OCI-LY7 (cell line): ENCODE results near the gene CATSPERE. TPM values are rescaled to one million over a fixed set of nuclear protein-coding genes. Genes with fewer than 3 reads are reported as not detected.

Experiments used
- BruUV-seq: library from RNA; stranded (reverse); fragments of 400-500 nt; replicated peaks from 2 replicates; lab custom pipeline; 2021; lab: Mats Ljungman, UMichigan
- CTCF ChIA-PET: fragments of 300-600 bp; sonication (Branson Sonifier 250); formaldehyde crosslinking; loops from one replicate; lab custom pipeline; 2022; ENCODE audit warnings: antibody characterized with exemption; ENCODE audit not compliant: unreplicated experiment; lab: Charles Lee
- POLR2A ChIA-PET: fragments of 300-600 bp; sonication (Branson Sonifier 250); formaldehyde crosslinking; loops from one replicate; lab custom pipeline; 2022; ENCODE audit warnings: antibody characterized with exemption; lab: Charles Lee
- DNase-seq: peaks from one replicate; pipeline ENCODE4 v3.0.0-alpha.2; 2015; ENCODE audit warnings: low spot score
- H2AFZ ChIP-seq: fragments of 200-600 bp; sonication (generic), shearing (Covaris generic); 2 replicates; pipeline ENCODE4 v1.6.1; 2014; ENCODE audit warnings: mild to moderate bottlenecking, antibody characterized with exemption, low read length, moderate library complexity
- H3K27ac ChIP-seq: fragments of 200-600 bp; sonication (generic); 2 replicates; pipeline ENCODE4 v1.5.1; 2014; ENCODE audit warnings: mixed run types, low read depth, mild to moderate bottlenecking, moderate library complexity, low read length, inconsistent platforms; ENCODE audit not compliant: poor library complexity, severe bottlenecking
- H3K36me3 ChIP-seq: fragments of 200-600 bp; sonication (generic); 2 replicates; pipeline ENCODE4 v1.6.1; 2014; ENCODE audit warnings: mild to moderate bottlenecking, antibody characterized with exemption, low read length, moderate library complexity, mixed read lengths; ENCODE audit not compliant: insufficient read depth
- H3K4me1 ChIP-seq: fragments of 200-600 bp; sonication (generic); 2 replicates; pipeline ENCODE4 v1.5.1; 2014; ENCODE audit warnings: mild to moderate bottlenecking, low read length; ENCODE audit not compliant: insufficient read depth, poor library complexity, severe bottlenecking
- H3K4me2 ChIP-seq: fragments of 200-600 bp; sonication (generic); 2 replicates; pipeline ENCODE4 v1.6.1; 2014; ENCODE audit warnings: mild to moderate bottlenecking, low read length
- H3K4me3 ChIP-seq: fragments of 200-600 bp; sonication (generic); 2 replicates; pipeline ENCODE4 v1.5.1; 2014; ENCODE audit warnings: mild to moderate bottlenecking, low read depth, low read length; ENCODE audit not compliant: poor library complexity, severe bottlenecking
- H3K79me2 ChIP-seq: fragments of 200-600 bp; sonication (generic); 2 replicates; pipeline ENCODE4 v1.6.1; 2016; ENCODE audit warnings: low read depth, mild to moderate bottlenecking, low read length, moderate library complexity, mixed read lengths; ENCODE audit not compliant: insufficient read depth
- H3K9me2 ChIP-seq: fragments of 200-600 bp; sonication (generic); 2 replicates; pipeline ENCODE4 v1.6.1; 2016; ENCODE audit warnings: mild to moderate bottlenecking, low read length, mixed read lengths; ENCODE audit not compliant: insufficient read depth
- H3K9me3 ChIP-seq: fragments of 200-600 bp; sonication (generic); 2 replicates; pipeline ENCODE4 v1.6.1; 2014; ENCODE audit warnings: mild to moderate bottlenecking, mixed run types, low read length, mixed read lengths
- H4K20me1 ChIP-seq: fragments of 200-600 bp; sonication (generic); 2 replicates; pipeline ENCODE4 v1.6.1; 2014; ENCODE audit warnings: mild to moderate bottlenecking, antibody characterized with exemption, low read length, moderate library complexity, mixed read lengths; ENCODE audit not compliant: insufficient read depth
- EZH2phosphoT487 ChIP-seq: fragments of 200-600 bp; sonication (generic); IDR thresholded peaks from 2 replicates; pipeline ENCODE4 v1.6.1; 2018; ENCODE audit warnings: low read depth, borderline replicate concordance, mild to moderate bottlenecking, mixed run types, antibody characterized with exemption, low read length, moderate library complexity, mixed read lengths
- intact Hi-C: fragments of 100-400 bp; cut with micrococcal nuclease; formaldehyde crosslinking; loops from one replicate; pipeline ENCODE4 v1.10.0; 2022; ENCODE audit not compliant: unreplicated experiment
- total RNA-seq, 2 experiments: library from RNA; depleted of rRNA in 1 of 2; stranded (reverse); fragments of >200 nt in 1 of 2; shearing (Covaris generic) in 1 of 2; gene quantifications; 2 replicates each; pipeline ENCODE4 v1.2.3, GENCODE V29; 2014 to 2022
- TF ChIP-seq, protein P1 (sequence below): fragments of 200-600 bp; sonication (generic); conservative IDR thresholded peaks from 2 replicates; pipeline ENCODE4 v1.5.1; 2014; ENCODE audit warnings: mild to moderate bottlenecking, antibody characterized with exemption, low read length, moderate library complexity, mixed read lengths

Gene CATSPERE
- total RNA-seq, 2 experiments from 2014 or later = 0.41 to 1.1 TPM

DNA sequence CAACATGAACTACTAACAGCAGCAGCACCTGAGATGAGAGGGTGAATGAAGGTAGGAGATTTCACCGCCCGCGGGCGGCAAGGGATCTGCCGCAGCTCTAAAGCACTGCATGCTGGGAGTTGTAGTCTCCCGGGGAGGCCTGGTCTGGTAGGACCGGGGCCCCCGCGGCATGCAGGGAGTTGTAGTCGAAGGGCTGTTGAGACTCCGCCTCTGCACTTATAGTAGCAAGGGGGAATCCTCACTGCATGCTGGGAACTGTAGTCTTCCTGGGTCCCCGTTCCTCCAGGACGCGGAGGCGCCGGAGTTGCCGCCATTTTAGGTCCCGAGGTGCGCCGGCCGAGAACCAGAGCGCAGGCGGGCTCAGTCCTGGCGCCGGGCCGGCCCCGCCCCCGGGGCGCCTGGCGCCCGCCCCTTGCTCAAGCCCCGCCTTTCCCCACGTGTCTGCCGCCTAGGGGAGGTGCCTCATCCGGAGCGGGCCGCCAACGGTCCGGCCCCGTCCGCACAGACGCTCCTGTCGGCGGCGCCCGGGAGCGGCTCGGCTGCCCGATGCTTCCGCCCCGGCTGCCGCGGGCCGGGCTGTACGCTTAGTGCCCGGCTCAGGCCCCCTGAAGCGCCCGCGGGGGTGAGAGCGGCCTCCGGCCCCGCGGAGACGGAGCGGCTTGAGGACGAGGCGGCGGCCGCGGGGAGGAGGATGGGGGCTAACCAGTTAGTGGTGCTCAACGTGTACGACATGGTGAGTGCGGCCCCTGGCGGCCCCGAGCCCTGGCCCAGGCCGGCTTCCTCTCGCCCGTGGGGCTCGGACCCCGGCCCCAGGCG lies 191.8 kb downstream of the CATSPERE start, which contains the start of gene DESI2:
DESI2 (plus strand) TSS at position 504 of the 816 bp plus-strand sequence; CDS start at position 692, 188 bp downstream.
- ChIA-PET CTCF (interaction anchor here (0.8 kb wide), 1 partner anchor 9 kb away, joined by 3 read pairs; no protein-coding TSS in a partner anchor), POLR2A (interaction anchor here (0.7 to 1.4 kb wide), 10 partner anchors 11 to 503 kb away, joined by 3 to 16 read pairs (median 3); partner anchors contain the start of gene COX20)
- peak within 1 kb of the TSS; percentile 81 for H3K27ac ChIP-seq
- H3K9me2 ChIP-seq = no peaks in the 10 kb centered on the region
- intact Hi-C loops = loop anchor here (1.0 to 5.0 kb wide), 7 partner anchors 10 to 606 kb away; no protein-coding TSS in a partner anchor
- peak within 1 kb of the TSS; percentile 96 for H3K4me2 ChIP-seq
- peaks cover 26% of the 10 kb centered on the region for H3K4me1 ChIP-seq
- peaks cover 7% of the 10 kb centered on the region; the same call in 1 of the 2 replicates for H3K9me3 ChIP-seq
- peak; percentile 100 for DNase-seq
- peaks cover 45% of the 10 kb centered on the region for H3K79me2 ChIP-seq
- peaks cover 24% of the 10 kb centered on the region for H3K36me3 ChIP-seq
- H2AFZ ChIP-seq = peak within 1 kb of the TSS; percentile 98
- no TSS peak for BruUV-seq
- peak within 1 kb of the TSS; percentile 82 for H3K4me3 ChIP-seq
- H4K20me1 ChIP-seq = peaks cover 20% of the 10 kb centered on the region; the same call in 1 of the 2 replicates
- TF ChIP-seq EZH2phosphoT487 = no peak
- TF ChIP-seq, protein P1, sequence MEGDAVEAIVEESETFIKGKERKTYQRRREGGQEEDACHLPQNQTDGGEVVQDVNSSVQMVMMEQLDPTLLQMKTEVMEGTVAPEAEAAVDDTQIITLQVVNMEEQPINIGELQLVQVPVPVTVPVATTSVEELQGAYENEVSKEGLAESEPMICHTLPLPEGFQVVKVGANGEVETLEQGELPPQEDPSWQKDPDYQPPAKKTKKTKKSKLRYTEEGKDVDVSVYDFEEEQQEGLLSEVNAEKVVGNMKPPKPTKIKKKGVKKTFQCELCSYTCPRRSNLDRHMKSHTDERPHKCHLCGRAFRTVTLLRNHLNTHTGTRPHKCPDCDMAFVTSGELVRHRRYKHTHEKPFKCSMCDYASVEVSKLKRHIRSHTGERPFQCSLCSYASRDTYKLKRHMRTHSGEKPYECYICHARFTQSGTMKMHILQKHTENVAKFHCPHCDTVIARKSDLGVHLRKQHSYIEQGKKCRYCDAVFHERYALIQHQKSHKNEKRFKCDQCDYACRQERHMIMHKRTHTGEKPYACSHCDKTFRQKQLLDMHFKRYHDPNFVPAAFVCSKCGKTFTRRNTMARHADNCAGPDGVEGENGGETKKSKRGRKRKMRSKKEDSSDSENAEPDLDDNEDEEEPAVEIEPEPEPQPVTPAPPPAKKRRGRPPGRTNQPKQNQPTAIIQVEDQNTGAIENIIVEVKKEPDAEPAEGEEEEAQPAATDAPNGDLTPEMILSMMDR = peak; percentile 71

DNA sequence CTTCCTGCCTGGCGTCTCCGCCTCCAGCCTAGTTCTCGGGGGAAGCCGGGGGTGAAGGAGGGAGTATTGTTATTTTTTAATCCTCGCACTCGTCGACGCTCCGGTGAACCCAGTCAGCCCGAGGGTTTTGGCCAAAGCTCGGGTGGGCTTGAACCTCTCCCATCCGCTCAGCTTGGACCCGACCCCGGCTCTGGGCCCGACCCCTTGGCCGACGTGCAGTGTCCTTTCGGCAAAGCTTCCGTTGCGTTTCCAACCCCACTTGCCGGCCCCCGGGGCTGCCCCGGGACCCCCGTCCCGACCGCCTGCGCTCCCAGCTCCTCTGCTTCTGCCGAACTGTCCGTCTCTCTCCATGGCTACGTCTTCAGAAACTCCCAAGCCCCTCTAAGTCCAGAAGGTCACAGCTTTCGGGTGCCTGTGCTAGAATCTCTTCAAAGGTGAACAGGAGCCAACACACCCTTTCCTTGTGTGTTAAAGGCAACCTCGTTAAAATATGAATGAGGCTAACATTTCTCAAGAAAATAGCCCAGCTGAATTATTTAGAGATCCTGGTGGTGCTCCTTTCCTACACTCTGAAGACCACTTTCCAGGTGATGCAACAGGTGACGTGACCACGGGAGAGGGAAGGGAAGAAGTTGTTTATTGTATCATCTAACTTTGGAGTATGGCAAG lies 192.5 kb downstream of the CATSPERE start:
- CTCF ChIA-PET = no interaction called here
- BruUV-seq = no TSS peak

More for the DNA sequence above, 192.5 kb downstream of the CATSPERE start:
- Histone ChIP-seq H3K27ac (peak overlapping the region; percentile 81), H3K79me2 (peaks cover 53% of the 10 kb centered on the region), H3K4me3 (peak overlapping the region; percentile 82), H3K36me3 (peaks cover 31% of the 10 kb centered on the region), H2AFZ (peak overlapping the region; percentile 40; the same call in 1 of the 2 replicates), H3K4me1 (peaks cover 33% of the 10 kb centered on the region), H4K20me1 (peaks cover 20% of the 10 kb centered on the region; the same call in 1 of the 2 replicates), H3K9me2 (no peaks in the 10 kb centered on the region), H3K4me2 (peak overlapping the region; percentile 96), H3K9me3 (peaks cover 7% of the 10 kb centered on the region; the same call in 1 of the 2 replicates)
- peak; percentile 28 for DNase-seq
- intact Hi-C loops = loop anchor here (1.0 to 5.0 kb wide), 5 partner anchors 10 to 606 kb away; no protein-coding TSS in a partner anchor
- TF ChIP-seq EZH2phosphoT487 = no peak
- TF ChIP-seq, protein P1 = 0 out of 2 replicates have a peak, but pooled peaks have one; percentile 0
- POLR2A ChIA-PET = interaction anchor here (0.8 to 1.0 kb wide), 2 partner anchors 10 to 182 kb away, joined by 3 to 7 read pairs; partner anchors contain the start of gene COX20
